ENCODE data around the gene DTNB.
"Not testable (repeated sequence)": the region's sequence is repeated elsewhere in the genome, so short reads cannot be mapped to it uniquely, and the experiment has no call there.

Gene DTNB

GRCh38 chr2:25549571-25549970 is 123.8 kb downstream of the DTNB start:
- DNase-seq, result not testable (repeated sequence)

DNA sequence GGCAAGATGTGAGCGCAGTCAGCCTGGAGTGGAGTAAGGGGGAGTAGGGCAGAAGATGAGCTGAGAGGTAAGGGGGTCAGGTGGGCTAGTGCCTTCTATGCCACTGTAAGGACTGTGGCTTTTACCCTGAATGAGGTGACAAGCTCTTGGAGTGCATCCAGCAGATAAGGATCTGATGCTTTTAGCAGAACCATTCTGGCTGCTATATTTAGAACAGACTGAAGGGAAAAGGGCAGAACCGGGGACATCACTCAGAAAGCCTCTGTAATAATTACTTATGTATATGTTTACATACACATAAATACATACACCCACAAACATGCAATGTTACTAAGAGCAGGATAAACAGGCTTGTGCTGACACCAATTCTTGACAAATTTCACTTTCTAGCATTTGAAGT is 124.8 kb downstream of the DTNB start:
- DNase-seq, result no peak

DNA sequence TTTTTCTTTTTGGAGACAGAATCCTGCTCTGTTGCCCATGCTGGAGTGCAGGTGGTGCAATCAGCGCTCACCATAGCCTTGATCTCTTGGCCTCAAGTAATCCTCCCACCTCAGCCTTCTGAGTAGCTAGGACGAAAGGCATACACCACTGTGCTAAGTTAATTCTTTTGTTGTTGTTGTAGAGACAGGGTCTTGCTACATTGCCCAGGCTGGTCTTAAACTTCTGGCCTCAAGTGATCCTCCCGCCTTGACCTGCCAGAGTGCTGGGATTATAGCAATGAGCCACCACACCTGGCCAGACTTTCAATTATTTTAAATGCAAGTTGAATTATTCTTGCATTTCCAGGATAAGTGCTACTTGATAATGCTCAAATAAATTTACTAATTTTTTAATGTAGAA is 126.5 kb downstream of the DTNB start:
- no peak for DNase-seq

DNA sequence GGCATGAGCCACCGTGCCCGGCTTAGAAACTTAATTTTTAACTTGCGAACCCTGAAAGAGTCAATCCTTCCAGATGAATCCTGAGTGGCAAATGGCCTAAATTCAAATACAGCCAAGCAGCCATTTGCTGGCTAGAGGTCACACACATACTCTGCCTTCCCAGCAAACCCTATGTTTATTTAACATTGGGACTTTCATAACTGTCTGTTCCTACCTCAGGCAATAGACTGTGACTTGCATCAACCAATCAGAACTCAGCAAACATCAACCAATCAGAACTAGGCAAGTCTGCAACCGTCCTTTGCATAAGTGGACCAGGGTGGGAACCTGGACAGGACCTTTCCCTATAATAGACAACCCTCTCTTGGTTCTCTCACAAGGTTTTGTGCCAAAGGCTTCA is 127.5 kb downstream of the DTNB start:
- DNase-seq, result no peak

DNA sequence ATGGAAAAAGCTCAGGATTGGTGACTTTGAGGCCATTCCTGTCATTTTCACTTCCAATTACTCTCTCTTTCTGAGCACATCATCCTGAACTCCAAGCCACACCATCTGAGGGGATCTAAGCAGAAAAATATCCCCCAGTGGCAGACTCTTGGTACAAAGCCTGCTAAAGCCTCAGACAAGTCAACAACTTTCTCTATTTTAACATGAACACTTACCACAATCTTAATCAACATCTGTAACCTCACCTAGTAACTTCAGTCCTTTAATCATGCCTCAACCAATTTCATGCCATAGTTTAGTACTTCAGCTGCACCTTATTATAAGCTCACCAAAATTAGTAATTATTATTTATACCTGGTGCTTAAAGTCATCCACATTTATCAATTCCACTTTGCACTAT is 128.9 kb downstream of the DTNB start:
- DNase-seq, result no peak

GRCh38 chr2:25543939-25544338 is 129.4 kb downstream of the DTNB start:
- DNase-seq, result no peak

DNA sequence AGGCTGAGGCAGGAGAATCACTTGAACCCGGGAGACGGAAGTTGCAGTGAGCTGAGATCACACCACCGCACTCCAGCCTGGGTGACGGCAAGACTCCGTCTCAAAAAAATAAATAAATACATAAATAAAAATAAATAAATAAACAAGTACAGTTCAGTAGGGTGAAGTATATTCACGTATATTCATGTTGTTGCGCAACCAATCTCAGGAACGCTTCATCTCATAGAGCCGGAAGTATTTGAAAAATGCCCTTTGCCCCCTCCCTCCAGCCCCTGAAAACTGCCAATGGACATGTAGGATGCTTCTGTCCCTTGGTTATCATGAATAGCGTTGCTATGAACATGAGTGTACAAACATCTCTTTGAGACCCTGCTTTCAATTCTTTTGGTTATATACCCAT is 132.0 kb downstream of the DTNB start:
- DNase-seq, result no peak

GRCh38 chr2:25539136-25539535 is 134.2 kb downstream of the DTNB start:
- no peak for DNase-seq

- DNase-seq, result no peak
Observed at GRCh38 chr2:25537526-25537925, 135.9 kb downstream of the DTNB start.

DNA sequence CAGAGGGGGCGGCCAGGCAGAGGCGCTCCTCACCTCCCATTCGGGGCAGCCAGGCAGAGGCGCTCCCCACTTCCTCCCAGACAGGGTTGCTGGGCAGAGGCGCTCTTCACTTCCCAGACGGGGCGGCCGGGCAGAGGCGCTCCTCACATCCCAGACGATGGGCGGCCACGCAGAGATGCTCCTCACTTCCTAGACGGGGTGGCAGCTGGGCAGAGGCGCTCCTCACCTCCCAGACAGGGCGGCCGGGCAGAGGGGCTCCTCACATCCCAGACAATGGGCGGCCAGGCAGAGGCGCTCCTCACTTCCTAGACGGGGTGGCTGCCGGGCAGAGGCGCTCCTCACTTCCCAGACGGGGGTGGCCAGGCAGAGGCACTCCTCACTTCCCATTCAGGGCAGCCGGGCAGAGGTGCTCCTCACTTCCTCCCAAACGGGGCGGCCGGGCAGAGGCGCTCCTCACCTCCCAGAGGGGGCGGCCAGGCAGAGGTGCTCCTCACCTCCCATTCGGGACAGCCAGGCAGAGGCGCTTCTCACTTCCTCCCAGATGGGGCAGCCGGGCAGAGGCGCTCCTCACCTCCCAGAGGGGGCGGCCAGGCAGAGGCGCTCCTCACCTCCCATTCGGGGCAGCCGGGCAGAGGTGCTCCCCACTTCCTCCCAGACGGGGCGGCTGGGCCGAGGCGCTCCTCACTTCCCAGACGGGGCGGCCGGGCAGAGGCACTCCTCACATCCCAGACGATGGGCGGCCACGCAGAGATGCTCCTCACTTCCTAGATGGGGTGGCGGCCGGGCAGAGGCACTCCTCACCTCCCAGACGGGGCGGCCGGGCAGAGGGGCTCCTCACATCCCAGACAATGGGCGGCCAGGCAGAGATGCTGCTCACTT is 137.7 kb downstream of the DTNB start:
- DNase-seq, result not testable (repeated sequence)

- not testable (repeated sequence) for DNase-seq
Observed at GRCh38 chr2:25534937-25535336, 138.4 kb downstream of the DTNB start.

GRCh38 chr2:25534455-25534854 is 138.9 kb downstream of the DTNB start:
- no peak for DNase-seq

GRCh38 chr2:25533771-25534170 is 139.6 kb downstream of the DTNB start:
- DNase-seq, result not testable (repeated sequence)

DNA sequence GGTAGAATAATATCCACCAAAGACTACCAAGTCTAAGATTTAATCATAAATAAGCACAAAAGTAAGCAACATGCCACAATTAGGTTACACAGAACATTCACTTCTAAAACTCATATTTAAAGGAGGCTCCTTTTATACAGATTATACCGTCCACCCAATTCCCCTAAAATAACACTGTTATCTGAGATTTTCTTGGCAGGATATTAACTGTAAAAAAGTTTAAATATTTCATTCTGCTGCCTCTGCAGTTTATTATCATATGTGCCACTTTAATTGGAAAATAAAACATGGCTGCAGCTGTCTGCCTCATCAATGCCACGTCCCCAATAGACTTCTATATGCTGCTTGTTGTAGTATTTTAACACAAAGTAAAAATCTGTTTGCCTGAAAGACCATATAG is 140.9 kb downstream of the DTNB start:
- DNase-seq, result no peak

GRCh38 chr2:25529034-25529433 is 144.3 kb downstream of the DTNB start:
- DNase-seq, result peak in 2 of 58 donors; percentile 5 to 6

DNA sequence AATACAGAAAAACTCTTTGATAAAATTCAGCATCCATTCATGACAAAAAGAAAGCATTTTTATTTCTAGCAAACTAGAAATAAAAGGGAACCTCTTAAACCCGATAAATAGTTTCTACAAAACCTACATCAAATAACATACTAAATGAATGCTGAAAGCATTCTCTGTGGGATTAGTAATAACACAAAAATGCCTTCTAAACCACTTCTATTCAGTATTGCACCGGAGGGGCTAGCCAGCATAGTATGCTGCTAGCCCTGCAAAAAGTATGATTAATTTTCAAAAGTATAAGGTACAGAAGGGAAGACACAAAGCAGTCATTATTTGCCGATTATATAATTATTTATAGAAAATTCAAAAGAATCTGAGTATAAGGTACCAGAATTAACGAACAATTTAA is 145.2 kb downstream of the DTNB start:
- DNase-seq, result no peak

- DNase-seq, result no peak
Observed at GRCh38 chr2:25524507-25524906, 148.9 kb downstream of the DTNB start.

GRCh38 chr2:25523060-25523459 is 150.3 kb downstream of the DTNB start:
- no peak for DNase-seq

DNA sequence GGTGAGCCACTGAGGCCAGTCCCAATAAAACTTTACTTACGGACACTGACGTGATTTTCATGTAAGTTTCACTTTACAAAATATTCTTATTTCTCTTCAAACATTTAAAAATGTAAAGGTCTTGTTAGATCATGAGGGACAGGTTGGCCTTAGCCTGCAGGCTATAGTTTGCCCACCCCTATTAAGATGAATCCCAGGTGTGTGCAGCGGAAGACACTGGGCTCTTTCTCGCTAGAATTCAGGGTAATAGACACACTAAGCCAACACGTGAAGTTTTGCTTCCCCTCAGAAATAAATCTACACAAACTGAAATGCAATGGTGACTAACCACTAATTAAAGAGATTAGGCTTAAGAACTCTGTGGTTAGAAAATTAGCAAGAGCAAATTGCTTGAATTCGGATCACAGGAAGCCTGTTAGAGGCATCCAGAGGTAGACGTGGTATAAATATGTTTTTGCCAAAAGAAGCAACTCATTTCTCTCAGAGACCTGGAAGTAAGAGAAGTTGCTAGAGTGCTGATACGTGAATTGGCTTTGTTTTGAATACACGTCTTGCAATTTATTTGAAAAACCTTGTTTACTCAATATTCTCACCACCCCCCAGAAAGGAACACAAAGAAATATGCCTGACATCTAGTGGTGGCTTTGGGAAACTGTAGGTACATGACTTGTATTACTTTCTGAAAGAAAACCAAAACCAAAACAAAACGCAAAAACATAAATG is 151.6 kb downstream of the DTNB start:
- peak in 2 of 58 donors; percentile 24 to 60 for DNase-seq

GRCh38 chr2:25521126-25521525 is 152.3 kb downstream of the DTNB start:
- no peak for DNase-seq

GRCh38 chr2:25517701-25518100 is 155.7 kb downstream of the DTNB start:
- no peak for DNase-seq

GRCh38 chr2:25514043-25514637 is 159.2 kb downstream of the DTNB start:
- DNase-seq, result no peak

Data from anterior cingulate cortex (tissue), 58 donors.